Measurements from ENCODE around the gene ANXA6.

DNA sequence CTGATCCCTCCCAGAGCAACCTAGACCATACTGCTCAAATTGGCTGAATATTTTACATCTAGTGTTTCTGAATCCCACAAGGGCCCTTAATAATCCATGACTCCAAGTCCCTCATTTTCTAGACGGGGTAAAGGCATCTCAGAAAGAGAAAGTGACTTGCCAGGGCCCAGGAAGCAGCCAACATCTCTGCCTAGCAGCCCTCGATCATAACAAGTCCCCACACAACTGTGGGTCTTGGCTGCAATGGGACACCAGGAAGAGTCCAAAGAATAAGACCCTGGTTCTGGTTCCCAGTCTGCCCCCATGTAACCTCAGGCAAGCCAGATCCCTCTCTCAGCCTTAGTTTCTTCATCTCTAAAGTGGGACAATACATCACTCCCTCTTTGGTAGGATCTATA, 6.3 kb downstream of the ANXA6 start:
- TF ChIP-seq EZH2 (IDR thresholded peaks at IDR 0.05; ENCODE audit: insufficient read depth, low read length): no peak
- TF ChIP-seq, protein P1, sequence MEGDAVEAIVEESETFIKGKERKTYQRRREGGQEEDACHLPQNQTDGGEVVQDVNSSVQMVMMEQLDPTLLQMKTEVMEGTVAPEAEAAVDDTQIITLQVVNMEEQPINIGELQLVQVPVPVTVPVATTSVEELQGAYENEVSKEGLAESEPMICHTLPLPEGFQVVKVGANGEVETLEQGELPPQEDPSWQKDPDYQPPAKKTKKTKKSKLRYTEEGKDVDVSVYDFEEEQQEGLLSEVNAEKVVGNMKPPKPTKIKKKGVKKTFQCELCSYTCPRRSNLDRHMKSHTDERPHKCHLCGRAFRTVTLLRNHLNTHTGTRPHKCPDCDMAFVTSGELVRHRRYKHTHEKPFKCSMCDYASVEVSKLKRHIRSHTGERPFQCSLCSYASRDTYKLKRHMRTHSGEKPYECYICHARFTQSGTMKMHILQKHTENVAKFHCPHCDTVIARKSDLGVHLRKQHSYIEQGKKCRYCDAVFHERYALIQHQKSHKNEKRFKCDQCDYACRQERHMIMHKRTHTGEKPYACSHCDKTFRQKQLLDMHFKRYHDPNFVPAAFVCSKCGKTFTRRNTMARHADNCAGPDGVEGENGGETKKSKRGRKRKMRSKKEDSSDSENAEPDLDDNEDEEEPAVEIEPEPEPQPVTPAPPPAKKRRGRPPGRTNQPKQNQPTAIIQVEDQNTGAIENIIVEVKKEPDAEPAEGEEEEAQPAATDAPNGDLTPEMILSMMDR (IDR thresholded peaks at IDR 0.05; ENCODE audit: insufficient read depth, low read depth, low read length): no peak
